ENCODE results near the gene GGA1. TPM values are rescaled to one million over a fixed set of nuclear protein-coding genes. Genes with fewer than 3 reads are reported as not detected.

GGA1 gene
- total RNA-seq, 1 experiment from 2014 or later, result 52.7 TPM

DNA sequence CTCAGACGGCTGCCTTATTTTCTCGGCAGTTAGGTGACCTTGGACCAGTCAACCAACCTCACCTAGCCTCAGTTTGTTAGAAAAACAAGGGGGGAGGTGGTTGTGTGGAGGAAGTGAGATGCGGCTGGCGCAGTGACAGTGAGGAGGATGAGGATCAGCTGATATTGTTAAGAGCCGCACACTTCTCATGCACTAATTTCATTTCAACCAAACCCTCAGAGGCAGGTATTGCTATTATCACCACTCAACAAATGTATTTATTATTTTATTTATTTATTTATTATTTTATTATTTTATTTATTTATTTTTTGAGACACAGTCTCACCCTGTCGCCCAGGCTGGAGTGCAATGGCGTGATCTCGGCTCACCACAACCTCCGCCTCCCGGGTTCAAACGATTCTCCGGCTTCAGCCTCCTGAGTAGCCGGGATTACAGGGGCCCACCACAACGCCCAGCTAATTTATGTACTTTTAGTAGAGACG lies 68.9 kb downstream of the GGA1 start:
- CTCF ChIA-PET, result interaction anchor here (1.4 kb wide), 2 partner anchors 34 to 186 kb away, joined by 3 to 10 read pairs; no protein-coding TSS in a partner anchor
- Mint-ChIP-seq H3K9me3 (ENCODE audit: unreplicated experiment) (no peaks in the 10 kb centered on the region), H3K36me3 (ENCODE audit: insufficient read depth, unreplicated experiment) (peaks cover 38% of the 10 kb centered on the region), H3K27ac (ENCODE audit: low read depth, unreplicated experiment) (peak overlapping the region; percentile 66), H3K27me3 (ENCODE audit: insufficient read depth, unreplicated experiment) (no peaks in the 10 kb centered on the region), H3K4me1 (ENCODE audit: insufficient read depth, unreplicated experiment) (peaks cover 25% of the 10 kb centered on the region), H3K4me3 (ENCODE audit: unreplicated experiment) (peak overlapping the region; percentile 75)
- DNase-seq (ENCODE audit: unreplicated experiment), result no peak
- intact Hi-C loops (cut with micrococcal nuclease), result loop anchor here (2.0 to 5.0 kb wide), 2 partner anchors 19 to 70 kb away; partner anchors contain the start of genes GGA1 and PDXP
- TF ChIP-seq, protein P1, sequence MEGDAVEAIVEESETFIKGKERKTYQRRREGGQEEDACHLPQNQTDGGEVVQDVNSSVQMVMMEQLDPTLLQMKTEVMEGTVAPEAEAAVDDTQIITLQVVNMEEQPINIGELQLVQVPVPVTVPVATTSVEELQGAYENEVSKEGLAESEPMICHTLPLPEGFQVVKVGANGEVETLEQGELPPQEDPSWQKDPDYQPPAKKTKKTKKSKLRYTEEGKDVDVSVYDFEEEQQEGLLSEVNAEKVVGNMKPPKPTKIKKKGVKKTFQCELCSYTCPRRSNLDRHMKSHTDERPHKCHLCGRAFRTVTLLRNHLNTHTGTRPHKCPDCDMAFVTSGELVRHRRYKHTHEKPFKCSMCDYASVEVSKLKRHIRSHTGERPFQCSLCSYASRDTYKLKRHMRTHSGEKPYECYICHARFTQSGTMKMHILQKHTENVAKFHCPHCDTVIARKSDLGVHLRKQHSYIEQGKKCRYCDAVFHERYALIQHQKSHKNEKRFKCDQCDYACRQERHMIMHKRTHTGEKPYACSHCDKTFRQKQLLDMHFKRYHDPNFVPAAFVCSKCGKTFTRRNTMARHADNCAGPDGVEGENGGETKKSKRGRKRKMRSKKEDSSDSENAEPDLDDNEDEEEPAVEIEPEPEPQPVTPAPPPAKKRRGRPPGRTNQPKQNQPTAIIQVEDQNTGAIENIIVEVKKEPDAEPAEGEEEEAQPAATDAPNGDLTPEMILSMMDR (IDR thresholded peaks at IDR 0.05; ENCODE audit: unreplicated experiment), result no peak
- POLR2A ChIA-PET, result interaction anchor here (0.7 to 5.1 kb wide), 7 partner anchors 9 to 232 kb away, joined by 3 to 49 read pairs (median 4); partner anchors contain the start of genes GGA1, NOL12 and PDXP
- BruUV-seq (replicated peaks), result no TSS peak

DNA sequence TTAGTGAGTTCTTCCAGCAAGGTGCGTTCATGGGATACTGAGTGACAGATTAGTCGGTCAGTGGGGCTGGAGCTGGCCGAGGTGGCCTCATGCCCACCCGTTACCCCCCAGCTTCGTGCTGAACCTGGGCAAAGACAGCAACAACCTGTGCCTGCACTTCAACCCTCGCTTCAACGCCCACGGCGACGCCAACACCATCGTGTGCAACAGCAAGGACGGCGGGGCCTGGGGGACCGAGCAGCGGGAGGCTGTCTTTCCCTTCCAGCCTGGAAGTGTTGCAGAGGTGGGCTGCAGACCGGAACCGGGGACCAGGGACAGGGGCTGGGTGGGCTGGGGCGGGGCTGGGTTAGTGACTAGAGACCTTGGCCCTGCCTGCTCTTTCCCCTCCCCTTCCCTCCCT lies 69.7 kb downstream of the GGA1 start:
- Mint-ChIP-seq H3K27ac (ENCODE audit: low read depth, unreplicated experiment) (peak overlapping the region; percentile 39), H3K36me3 (ENCODE audit: insufficient read depth, unreplicated experiment) (peaks cover 38% of the 10 kb centered on the region), H3K4me1 (ENCODE audit: insufficient read depth, unreplicated experiment) (peaks cover 25% of the 10 kb centered on the region), H3K9me3 (ENCODE audit: unreplicated experiment) (no peaks in the 10 kb centered on the region), H3K27me3 (ENCODE audit: insufficient read depth, unreplicated experiment) (no peaks in the 10 kb centered on the region), H3K4me3 (ENCODE audit: unreplicated experiment) (no peak overlapping the region)
- ChIA-PET CTCF (interaction anchor here (0.7 to 1.4 kb wide), 3 partner anchors 10 to 35 kb away, joined by 3 to 10 read pairs (median 4); no protein-coding TSS in a partner anchor), POLR2A (interaction anchor here (5.1 kb wide), 1 partner anchor 20 kb away, joined by 49 read pairs; the partner anchor contains the start of gene PDXP)
- intact Hi-C loops (cut with micrococcal nuclease), result loop anchor here (5.0 kb wide), 1 partner anchor 71 kb away; the partner anchor contains the start of gene GGA1
- TF ChIP-seq, protein P1 (IDR thresholded peaks at IDR 0.05; ENCODE audit: unreplicated experiment), result no peak
- BruUV-seq (replicated peaks), result no TSS peak
- DNase-seq (ENCODE audit: unreplicated experiment), result no peak

DNA sequence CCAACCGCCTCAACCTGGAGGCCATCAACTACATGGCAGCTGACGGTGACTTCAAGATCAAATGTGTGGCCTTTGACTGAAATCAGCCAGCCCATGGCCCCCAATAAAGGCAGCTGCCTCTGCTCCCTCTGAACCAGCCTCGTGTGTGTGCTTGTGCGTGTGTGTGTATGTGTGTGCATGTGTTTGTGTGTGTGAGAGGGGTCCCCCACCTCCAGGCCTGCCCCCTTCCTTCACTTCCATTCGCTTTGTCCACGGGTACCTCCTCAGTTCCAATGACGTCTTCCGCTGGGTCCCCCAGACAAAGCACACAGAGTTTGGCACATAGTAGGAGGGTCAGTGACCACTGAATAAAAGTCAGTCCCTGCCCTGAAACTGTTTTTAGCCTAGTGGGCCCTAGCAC lies 71.0 kb downstream of the GGA1 start:
- CTCF ChIA-PET, result interaction anchor here (0.7 to 9.1 kb wide), 5 partner anchors 9 to 72 kb away, joined by 4 to 113 read pairs (median 4); partner anchors contain the start of gene PDXP
- POLR2A ChIA-PET, result interaction anchor here (0.8 kb wide), 1 partner anchor 36 kb away, joined by 3 read pairs; no protein-coding TSS in a partner anchor
- H3K9me3 Mint-ChIP-seq (ENCODE audit: unreplicated experiment), result no peaks in the 10 kb centered on the region
- no peaks in the 10 kb centered on the region for H3K27me3 Mint-ChIP-seq (ENCODE audit: insufficient read depth, unreplicated experiment)
- peaks cover 25% of the 10 kb centered on the region for H3K4me1 Mint-ChIP-seq (ENCODE audit: insufficient read depth, unreplicated experiment)
- H3K27ac Mint-ChIP-seq (ENCODE audit: low read depth, unreplicated experiment), result no peak overlapping the region
- DNase-seq (ENCODE audit: unreplicated experiment), result no peak
- TF ChIP-seq, protein P1 (IDR thresholded peaks at IDR 0.05; ENCODE audit: unreplicated experiment), result no peak
- BruUV-seq (replicated peaks), result no TSS peak
- peaks cover 38% of the 10 kb centered on the region for H3K36me3 Mint-ChIP-seq (ENCODE audit: insufficient read depth, unreplicated experiment)
- intact Hi-C loops (cut with micrococcal nuclease), result loop anchor here (2.0 to 5.0 kb wide), 2 partner anchors 72 to 113 kb away; partner anchors contain the start of gene GGA1
- H3K4me3 Mint-ChIP-seq (ENCODE audit: unreplicated experiment), result no peak overlapping the region

DNA sequence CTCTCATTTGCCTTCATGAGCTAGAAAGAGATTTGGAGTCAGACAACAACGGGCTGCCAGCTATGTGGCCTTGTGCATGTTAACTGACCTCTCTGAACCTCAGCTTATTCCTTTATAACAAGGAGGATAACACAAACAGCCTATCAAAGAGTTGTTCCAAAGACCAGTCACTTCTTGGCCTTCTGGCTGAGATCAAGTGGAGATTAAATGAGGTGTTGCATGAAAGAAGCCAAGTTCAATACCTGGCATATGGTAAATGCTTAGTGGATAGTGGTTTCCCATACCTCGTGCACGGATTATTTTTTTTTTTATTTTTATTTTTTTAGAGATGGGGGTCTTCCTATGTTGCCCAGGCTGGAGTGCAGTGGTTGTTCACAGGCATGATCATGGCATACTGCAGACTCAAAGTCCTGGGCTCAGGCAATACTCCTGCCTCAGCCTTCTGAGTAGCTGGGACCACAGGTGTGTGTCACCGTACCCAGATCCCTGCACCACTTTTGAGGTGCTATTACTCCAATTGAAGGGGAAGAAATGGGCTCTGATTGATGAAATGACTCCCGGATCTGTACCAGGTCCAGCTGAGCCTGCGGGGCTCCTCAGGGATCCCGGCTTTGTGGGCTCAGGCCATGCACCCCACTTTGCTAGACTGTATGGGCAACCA lies 71.7 kb downstream of the GGA1 start:
- Mint-ChIP-seq H3K27ac (ENCODE audit: low read depth, unreplicated experiment) (no peak overlapping the region), H3K4me3 (ENCODE audit: unreplicated experiment) (no peak overlapping the region), H3K27me3 (ENCODE audit: insufficient read depth, unreplicated experiment) (no peaks in the 10 kb centered on the region), H3K4me1 (ENCODE audit: insufficient read depth, unreplicated experiment) (peaks cover 25% of the 10 kb centered on the region), H3K36me3 (ENCODE audit: insufficient read depth, unreplicated experiment) (peaks cover 32% of the 10 kb centered on the region), H3K9me3 (ENCODE audit: unreplicated experiment) (no peaks in the 10 kb centered on the region)
- TF ChIP-seq, protein P1 (IDR thresholded peaks at IDR 0.05; ENCODE audit: unreplicated experiment), result no peak
- DNase-seq (ENCODE audit: unreplicated experiment), result no peak
- no TSS peak for BruUV-seq (replicated peaks)
- ChIA-PET CTCF (interaction anchor here (0.6 to 9.1 kb wide), 9 partner anchors 8 to 71 kb away, joined by 3 to 113 read pairs (median 3); partner anchors contain the start of gene PDXP), POLR2A (interaction anchor here (0.6 to 1.6 kb wide), 5 partner anchors 15 to 37 kb away, joined by 3 to 14 read pairs (median 3); partner anchors contain the start of gene PDXP)
- intact Hi-C loops (cut with micrococcal nuclease), result loop anchor here (2.0 kb wide), 1 partner anchor 112 kb away; no protein-coding TSS in a partner anchor

All from MCF 10A (cell line).